Urinary bladder (tissue), 4 donors: ENCODE data around the gene RFXANK. TPM values are rescaled to one million over a fixed set of nuclear protein-coding genes. Genes with fewer than 3 reads are reported as not detected.

Experiments used
- DNase-seq: peaks from one replicate; pipeline ENCODE4 v3.0.0-alpha.2; 2015; ENCODE audit errors: extremely low spot score
- H3K27ac ChIP-seq: one replicate; pipeline ENCODE4 v1.5.1; 2013; ENCODE audit warnings: low read depth, mild to moderate bottlenecking, moderate library complexity
- H3K36me3 ChIP-seq: one replicate; pipeline ENCODE4 v1.6.1; 2013; ENCODE audit warnings: mild to moderate bottlenecking, moderate library complexity; ENCODE audit not compliant: insufficient read depth
- H3K4me1 ChIP-seq: one replicate; pipeline ENCODE4 v1.6.1; 2013; ENCODE audit warnings: mild to moderate bottlenecking, moderate library complexity; ENCODE audit not compliant: insufficient read depth
- H3K4me3 ChIP-seq: one replicate; pipeline ENCODE4 v1.5.1; 2013; ENCODE audit warnings: low read depth, low read length
- WGBS: extraction: QIAGEN DNeasy Blood & Tissue Kit; methylation state at CpG from one replicate; pipeline ENCODE4 v1.1.7; 2013; 5-methylcytosine and 5-hydroxymethylcytosine counted together
- polyA plus RNA-seq: library from polyadenylated mRNA; stranded (reverse); fragments of 200-250 nt; gene quantifications from one replicate; pipeline ENCODE4 v1.2.3, GENCODE V29; 2013
- small RNA-seq: library from RNA; depleted of rRNA; stranded (forward); fragments of <200 nt; gene quantifications from one replicate; pipeline ENCODE3, GENCODE V24; 2014
- total RNA-seq: library from RNA; depleted of rRNA; stranded (reverse); fragments of >200 nt; gene quantifications from one replicate; pipeline ENCODE4 v1.2.3, GENCODE V29; 2014
- donor health status: healthy with polysubstance abuse.
- donor health status: healthy.

The RFXANK gene
- total and polyA plus RNA-seq, 2 donors, result 28.1 to 62.8 TPM

DNA sequence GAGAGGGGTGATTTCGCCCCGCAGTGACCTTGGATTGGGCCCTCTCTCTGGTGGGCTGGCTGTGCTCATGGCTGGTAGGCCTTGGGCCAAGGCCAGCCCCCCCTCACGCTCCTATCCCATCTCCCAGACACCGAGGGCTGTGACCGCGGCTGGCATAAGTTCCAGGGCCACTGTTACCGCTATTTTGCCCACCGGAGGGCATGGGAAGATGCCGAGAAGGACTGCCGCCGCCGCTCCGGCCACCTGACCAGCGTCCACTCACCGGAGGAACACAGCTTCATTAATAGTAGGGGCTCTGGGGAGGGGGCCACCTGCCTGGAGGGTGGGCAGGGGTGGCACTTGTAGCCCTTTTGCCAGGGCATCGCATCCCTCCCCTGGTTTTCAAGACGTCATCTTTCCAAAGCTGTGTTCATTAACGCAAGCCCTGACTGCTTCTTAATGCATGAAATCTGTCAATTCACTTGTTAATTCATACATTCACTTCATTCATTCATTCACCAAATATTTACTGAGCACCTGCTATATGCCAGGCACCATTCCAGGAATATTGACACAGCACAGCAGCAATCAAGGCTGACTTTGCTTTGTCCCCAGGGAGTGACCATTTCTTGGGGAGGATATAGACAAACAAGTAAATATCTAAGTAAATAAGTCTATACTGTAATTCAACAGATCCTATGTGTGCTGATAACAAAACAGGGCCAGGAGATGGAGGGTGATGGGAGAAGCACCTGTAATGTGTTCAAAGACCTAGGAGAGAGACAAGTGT lies 46.3 kb downstream of the RFXANK start:
- no peaks in the 10 kb centered on the region for H3K36me3 ChIP-seq
- WGBS, result 78% methylated on average over 18 of the region's 18 CpGs
- DNase-seq, result no peak
- no peak overlapping the region for H3K27ac ChIP-seq
- no peaks in the 10 kb centered on the region for H3K4me1 ChIP-seq
- H3K4me3 ChIP-seq, result no peak overlapping the region

DNA sequence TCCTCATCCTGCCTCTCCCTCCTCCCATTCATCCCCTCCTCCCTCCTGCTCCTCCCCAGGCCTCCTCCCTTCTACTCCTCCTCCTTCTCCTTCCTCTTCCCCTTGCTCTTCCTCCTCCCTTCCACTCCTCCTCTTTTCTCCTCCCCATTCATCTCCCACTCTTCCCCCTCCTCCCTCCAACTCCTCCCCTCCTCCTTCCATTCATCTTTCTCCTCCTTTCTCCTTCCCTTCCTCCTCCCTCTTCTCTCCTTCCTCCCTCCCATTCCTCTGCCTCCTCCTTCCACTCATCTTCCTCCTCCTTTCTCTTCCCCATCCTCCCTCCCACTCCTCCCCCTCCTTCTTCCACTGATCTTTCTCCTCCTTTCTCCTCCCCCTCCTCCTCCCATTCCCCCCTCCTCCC lies 47.6 kb downstream of the RFXANK start:
- Histone ChIP-seq H3K36me3 (no peaks in the 10 kb centered on the region), H3K27ac (no peak overlapping the region), H3K4me3 (no peak overlapping the region), H3K4me1 (no peaks in the 10 kb centered on the region)
- no peak for DNase-seq

DNA sequence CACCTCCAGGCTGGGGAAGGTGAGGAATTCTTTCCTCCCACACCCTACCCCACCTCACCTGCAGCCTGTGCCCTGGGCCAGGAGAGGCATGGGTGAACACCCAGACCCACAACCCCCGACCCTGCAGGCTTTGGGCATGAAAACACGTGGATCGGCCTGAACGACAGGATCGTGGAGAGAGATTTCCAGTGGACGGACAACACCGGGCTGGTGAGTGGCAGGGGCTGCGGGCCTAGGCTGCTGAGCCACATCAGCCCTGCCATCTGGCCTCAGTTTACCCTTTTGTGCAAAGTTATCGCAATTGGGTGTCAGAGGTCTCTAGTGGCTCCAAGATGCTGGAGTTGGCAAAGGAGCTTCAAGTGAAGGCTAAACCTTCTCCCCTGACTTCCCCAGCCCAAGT lies 48.4 kb downstream of the RFXANK start:
- Histone ChIP-seq H3K4me1 (no peaks in the 10 kb centered on the region), H3K27ac (no peak overlapping the region), H3K36me3 (no peaks in the 10 kb centered on the region), H3K4me3 (no peak overlapping the region)
- no peak for DNase-seq
- WGBS, result 78% methylated on average over 9 of the region's 9 CpGs

DNA sequence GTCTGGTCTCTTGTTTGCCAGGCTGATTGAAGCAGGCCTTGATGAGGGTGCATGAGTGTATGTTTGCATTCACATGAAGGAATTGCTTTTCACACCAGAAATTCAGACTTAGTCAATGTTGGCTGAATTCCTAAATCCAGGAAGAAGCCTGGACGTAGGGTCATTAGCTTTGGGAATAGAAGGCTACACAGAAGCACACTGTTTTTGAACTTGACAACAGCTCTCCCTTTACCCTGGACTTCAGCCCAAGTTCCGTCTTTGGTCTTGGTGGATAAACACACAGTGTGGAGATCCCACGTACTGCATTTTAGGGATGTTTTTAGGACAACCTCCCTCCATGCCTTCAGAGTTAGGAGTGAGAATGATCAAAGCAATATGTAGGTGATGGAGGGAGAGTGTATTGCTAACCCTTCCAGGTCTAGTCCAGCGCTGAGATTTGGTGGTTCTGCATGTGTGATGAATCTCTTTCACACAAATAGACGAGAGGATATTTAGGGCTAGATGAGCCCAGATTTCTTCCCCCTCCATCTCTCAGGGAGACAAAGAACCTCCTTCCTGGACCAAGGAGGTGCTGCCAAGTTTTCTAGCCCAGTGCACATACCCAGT lies 58.2 kb downstream of the RFXANK start:
- 42% methylated on average over 5 of the region's 5 CpGs for WGBS
- H3K36me3 ChIP-seq, result no peaks in the 10 kb centered on the region
- no peak for DNase-seq
- H3K4me3 ChIP-seq, result no peak overlapping the region
- no peak overlapping the region for H3K27ac ChIP-seq
- H3K4me1 ChIP-seq, result no peaks in the 10 kb centered on the region

Small RNAs within 50 kb of the gene (small RNA-seq; reads per million reads assigned to genes)
- not detected for gene RNU6-1028P

Other genes with a start within 250 kb of the RFXANK start
- 55.8 TPM for gene SUGP2, start 158.7 kb upstream of the RFXANK start, total RNA-seq
- gene SUGP2, start 158.7 kb upstream of the RFXANK start, polyA plus RNA-seq, result 36.3 TPM
- gene ARMC6, start 158.7 kb upstream of the RFXANK start, total RNA-seq, result 19.6 TPM
- gene ARMC6, start 158.7 kb upstream of the RFXANK start, polyA plus RNA-seq, result 20.3 TPM
- gene SLC25A42, start 128.3 kb upstream of the RFXANK start, total RNA-seq, result 7.1 TPM
- 14.8 TPM for gene SLC25A42, start 128.3 kb upstream of the RFXANK start, polyA plus RNA-seq
- gene TMEM161A, start 53.8 kb upstream of the RFXANK start, total RNA-seq, result 8.8 TPM
- 30.7 TPM for gene TMEM161A, start 53.8 kb upstream of the RFXANK start, polyA plus RNA-seq
- gene MEF2B, start 22.0 kb upstream of the RFXANK start, total RNA-seq, result 0.42 TPM
- gene MEF2B, start 22.0 kb upstream of the RFXANK start, polyA plus RNA-seq, result 0.48 TPM
- gene BORCS8, start 106 bp upstream of the RFXANK start, total RNA-seq, result 7.8 TPM
- gene BORCS8, start 106 bp upstream of the RFXANK start, polyA plus RNA-seq, result 23.2 TPM
- gene NR2C2AP, start 11.2 kb downstream of the RFXANK start, total RNA-seq, result 8.5 TPM
- 28.3 TPM for gene NR2C2AP, start 11.2 kb downstream of the RFXANK start, polyA plus RNA-seq
- gene NCAN, start 19.7 kb downstream of the RFXANK start, total RNA-seq, result 0.42 TPM
- not detected for gene NCAN, start 19.7 kb downstream of the RFXANK start, polyA plus RNA-seq
- 1.5 TPM for gene TM6SF2, start 81.0 kb downstream of the RFXANK start, total RNA-seq
- 0.72 TPM for gene TM6SF2, start 81.0 kb downstream of the RFXANK start, polyA plus RNA-seq
- gene SUGP1, start 128.3 kb downstream of the RFXANK start, total RNA-seq, result 13.5 TPM
- 34.7 TPM for gene SUGP1, start 128.3 kb downstream of the RFXANK start, polyA plus RNA-seq
- 31.7 TPM for gene MAU2, start 128.6 kb downstream of the RFXANK start, total RNA-seq
- gene MAU2, start 128.6 kb downstream of the RFXANK start, polyA plus RNA-seq, result 34.6 TPM
- gene GATAD2A, start 213.4 kb downstream of the RFXANK start, total RNA-seq, result 15.8 TPM
- gene GATAD2A, start 213.4 kb downstream of the RFXANK start, polyA plus RNA-seq, result 22.9 TPM